GM12891 (cell line): ENCODE data around the gene CSNK2A1.

Source experiments
- PAX5 ChIP-seq: IDR thresholded peaks from 2 replicates; pipeline ENCODE4 v1.6.1; 2011; ENCODE audit warnings: low read length, moderate library complexity, mild to moderate bottlenecking; ENCODE audit not compliant: insufficient read depth, severe bottlenecking
- POLR2A ChIP-seq: IDR thresholded peaks from 2 replicates; pipeline ENCODE4 v1.6.1; 2011; ENCODE audit warnings: low read depth, low read length, control low read depth
- POLR2AphosphoS5 ChIP-seq: IDR thresholded peaks from 2 replicates; pipeline ENCODE4 v1.6.1; 2011; ENCODE audit warnings: low read depth, low read length, control low read depth
- POU2F2 ChIP-seq: IDR thresholded peaks from 2 replicates; pipeline ENCODE4 v1.6.1; 2011; ENCODE audit warnings: low read depth, mild to moderate bottlenecking, control low read depth, low read length, moderate library complexity
- SPI1 ChIP-seq: IDR thresholded peaks from 2 replicates; pipeline ENCODE4 v1.6.1; 2011; ENCODE audit warnings: low read depth, low read length, control low read depth
- TAF1 ChIP-seq: IDR thresholded peaks from 2 replicates; pipeline ENCODE4 v1.6.1; 2011; ENCODE audit warnings: low read depth, low read length, control low read depth

GRCh38 chr20:492159-492558, 51.4 kb downstream of the CSNK2A1 start:
- TF ChIP-seq TAF1, result no peak
- TF ChIP-seq POLR2AphosphoS5, result no peak
- TF ChIP-seq PAX5, result no peak
- TF ChIP-seq POLR2A, result no peak
- no peak for TF ChIP-seq SPI1
- TF ChIP-seq POU2F2, result no peak
